ENCODE data around the gene PMEPA1. TPM values are rescaled to one million over a fixed set of nuclear protein-coding genes. Genes with fewer than 3 reads are reported as not detected.

Gene PMEPA1
- polyA plus RNA-seq, 3 donors, result 15.0 to 134 (median 22.1) TPM

- 81 to 93% (median 90%) methylated on average over 13 of the region's 13 CpGs for WGBS, 3 donors
- H3K27ac ChIP-seq (ENCODE audit: low read depth, low read length), result no peak overlapping the region
Observed at GRCh38 chr20:57660181-57660921, 49.5 kb downstream of the PMEPA1 start.

GRCh38 chr20:57659517-57660180 is 50.2 kb downstream of the PMEPA1 start:
- 75 to 91% (median 90%) methylated on average over 24 of the region's 24 CpGs for WGBS, 3 donors
- no peak overlapping the region for H3K27ac ChIP-seq (ENCODE audit: low read depth, low read length)

- 79 to 86% (median 84%) methylated on average over 25 of the region's 25 CpGs for WGBS, 3 donors
- H3K27ac ChIP-seq (ENCODE audit: low read depth, low read length), result no peak overlapping the region
Observed at GRCh38 chr20:57658833-57659516, 50.8 kb downstream of the PMEPA1 start.

- no peak overlapping the region for H3K27ac ChIP-seq (ENCODE audit: low read depth, low read length)
Observed at GRCh38 chr20:57658447-57658832, 51.4 kb downstream of the PMEPA1 start.

GRCh38 chr20:57657535-57658446 is 52.0 kb downstream of the PMEPA1 start:
- 71 to 83% (median 76%) methylated on average over 36 of the region's 36 CpGs for WGBS, 3 donors
- H3K27ac ChIP-seq (ENCODE audit: low read depth, low read length), result no peak overlapping the region

More at GRCh38 chr20:57658447-57658832, 51.4 kb downstream of the PMEPA1 start:
- 77 to 87% (median 83%) methylated on average over 8 of the region's 8 CpGs for WGBS, 3 donors

GRCh38 chr20:57656821-57657534 is 52.8 kb downstream of the PMEPA1 start:
- no peak overlapping the region for H3K27ac ChIP-seq (ENCODE audit: low read depth, low read length)

GRCh38 chr20:57656252-57656820 is 53.5 kb downstream of the PMEPA1 start:
- WGBS, 3 donors, result 83 to 91% (median 91%) methylated on average over 15 of the region's 15 CpGs

More at GRCh38 chr20:57656821-57657534, 52.8 kb downstream of the PMEPA1 start:
- 86 to 93% (median 91%) methylated on average over 20 of the region's 20 CpGs for WGBS, 3 donors

GRCh38 chr20:57655809-57656155 is 54.0 kb downstream of the PMEPA1 start:
- WGBS, 3 donors, result 76 to 90% (median 87%) methylated on average over 11 of the region's 11 CpGs
- no peak overlapping the region for H3K27ac ChIP-seq (ENCODE audit: low read depth, low read length)

More at GRCh38 chr20:57656252-57656820, 53.5 kb downstream of the PMEPA1 start:
- H3K27ac ChIP-seq (ENCODE audit: low read depth, low read length), result no peak overlapping the region

GRCh38 chr20:57654998-57655808 is 54.6 kb downstream of the PMEPA1 start:
- WGBS, 3 donors, result 70 to 92% (median 88%) methylated on average over 22 of the region's 22 CpGs
- H3K27ac ChIP-seq (ENCODE audit: low read depth, low read length), result no peak overlapping the region

- WGBS, 3 donors, result 41 to 46% (median 43%) methylated on average over 12 of the region's 12 CpGs
Observed at GRCh38 chr20:57654363-57654997, 55.3 kb downstream of the PMEPA1 start.

GRCh38 chr20:57653910-57654309 is 55.9 kb downstream of the PMEPA1 start:
- no peak overlapping the region for H3K27ac ChIP-seq (ENCODE audit: low read depth, low read length)
- 59 to 64% (median 60%) methylated on average over 5 of the region's 5 CpGs for WGBS, 3 donors

More at GRCh38 chr20:57654363-57654997, 55.3 kb downstream of the PMEPA1 start:
- H3K27ac ChIP-seq (ENCODE audit: low read depth, low read length), result no peak overlapping the region

- H3K27ac ChIP-seq (ENCODE audit: low read depth, low read length), result no peak overlapping the region
- WGBS, 3 donors, result 73 to 89% (median 87%) methylated on average over 8 of the region's 8 CpGs
Observed at GRCh38 chr20:57653546-57653900, 56.3 kb downstream of the PMEPA1 start.

- no peak overlapping the region for H3K27ac ChIP-seq (ENCODE audit: low read depth, low read length)
- WGBS, 3 donors, result 79 to 87% (median 79%) methylated on average over 24 to 28 of the region's 28 CpGs
Observed at GRCh38 chr20:57652606-57653545, 56.9 kb downstream of the PMEPA1 start.

GRCh38 chr20:57651881-57652605 is 57.8 kb downstream of the PMEPA1 start:
- 90 to 95% (median 95%) methylated on average over 37 to 50 of the region's 50 CpGs for WGBS, 3 donors
- H3K27ac ChIP-seq (ENCODE audit: low read depth, low read length), result no peak overlapping the region
